HL-60 (cell line): ENCODE results near the gene DAAM2.

Experiments
- DNase-seq, 2 experiments: peaks; one replicate each; pipeline ENCODE4 v3.0.0-alpha.2; 2010 to 2020; ENCODE audit warnings: low read depth in 1 of 2, low spot score in 1 of 2
- H3K27ac ChIP-seq: fragments of 250-450 bp; sonication (Bioruptor Pico); replicated peaks from 2 replicates; pipeline ENCODE4 v1.5.1; 2020; ENCODE audit warnings: mild to moderate bottlenecking, moderate library complexity
- H3K27me3 ChIP-seq: fragments of 250-450 bp; sonication (Bioruptor Pico); 2 replicates; pipeline ENCODE4 v1.5.1; 2021; ENCODE audit warnings: mild to moderate bottlenecking, moderate library complexity; ENCODE audit not compliant: insufficient read depth, poor library complexity, severe bottlenecking
- H3K4me3 ChIP-seq: replicated peaks from 2 replicates; pipeline ENCODE4 v1.5.1; 2011; ENCODE audit warnings: mild to moderate bottlenecking, control low read depth, low read length; ENCODE audit not compliant: insufficient read depth
- GABPA ChIP-seq: IDR thresholded peaks from 2 replicates; pipeline ENCODE4 v1.6.1; 2012; ENCODE audit warnings: low read depth
- POLR2AphosphoS5 ChIP-seq: IDR thresholded peaks from 2 replicates; pipeline ENCODE4 v1.6.1; 2012; ENCODE audit warnings: low read depth
- SPI1 ChIP-seq: IDR thresholded peaks from 2 replicates; pipeline ENCODE4 v1.6.1; 2012; ENCODE audit warnings: low read depth, mild to moderate bottlenecking, borderline replicate concordance
- TF ChIP-seq, protein P1 (sequence below): IDR thresholded peaks from 2 replicates; pipeline ENCODE4 v1.6.1; 2012; ENCODE audit warnings: low read depth; ENCODE audit not compliant: insufficient replicate concordance
- TF ChIP-seq, protein P2 (sequence below): IDR thresholded peaks from one replicate; pipeline ENCODE4 v1.5.1; 2011; ENCODE audit warnings: low read length, control low read depth, inconsistent platforms; ENCODE audit not compliant: insufficient read depth

The DAAM2 gene

GRCh38 chr6:39834866-39835265 is 42.7 kb downstream of the DAAM2 start:
- no peak for DNase-seq
- TF ChIP-seq, protein P1, sequence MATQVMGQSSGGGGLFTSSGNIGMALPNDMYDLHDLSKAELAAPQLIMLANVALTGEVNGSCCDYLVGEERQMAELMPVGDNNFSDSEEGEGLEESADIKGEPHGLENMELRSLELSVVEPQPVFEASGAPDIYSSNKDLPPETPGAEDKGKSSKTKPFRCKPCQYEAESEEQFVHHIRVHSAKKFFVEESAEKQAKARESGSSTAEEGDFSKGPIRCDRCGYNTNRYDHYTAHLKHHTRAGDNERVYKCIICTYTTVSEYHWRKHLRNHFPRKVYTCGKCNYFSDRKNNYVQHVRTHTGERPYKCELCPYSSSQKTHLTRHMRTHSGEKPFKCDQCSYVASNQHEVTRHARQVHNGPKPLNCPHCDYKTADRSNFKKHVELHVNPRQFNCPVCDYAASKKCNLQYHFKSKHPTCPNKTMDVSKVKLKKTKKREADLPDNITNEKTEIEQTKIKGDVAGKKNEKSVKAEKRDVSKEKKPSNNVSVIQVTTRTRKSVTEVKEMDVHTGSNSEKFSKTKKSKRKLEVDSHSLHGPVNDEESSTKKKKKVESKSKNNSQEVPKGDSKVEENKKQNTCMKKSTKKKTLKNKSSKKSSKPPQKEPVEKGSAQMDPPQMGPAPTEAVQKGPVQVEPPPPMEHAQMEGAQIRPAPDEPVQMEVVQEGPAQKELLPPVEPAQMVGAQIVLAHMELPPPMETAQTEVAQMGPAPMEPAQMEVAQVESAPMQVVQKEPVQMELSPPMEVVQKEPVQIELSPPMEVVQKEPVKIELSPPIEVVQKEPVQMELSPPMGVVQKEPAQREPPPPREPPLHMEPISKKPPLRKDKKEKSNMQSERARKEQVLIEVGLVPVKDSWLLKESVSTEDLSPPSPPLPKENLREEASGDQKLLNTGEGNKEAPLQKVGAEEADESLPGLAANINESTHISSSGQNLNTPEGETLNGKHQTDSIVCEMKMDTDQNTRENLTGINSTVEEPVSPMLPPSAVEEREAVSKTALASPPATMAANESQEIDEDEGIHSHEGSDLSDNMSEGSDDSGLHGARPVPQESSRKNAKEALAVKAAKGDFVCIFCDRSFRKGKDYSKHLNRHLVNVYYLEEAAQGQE: no peak
- no peak for TF ChIP-seq POLR2AphosphoS5
- no peak for TF ChIP-seq GABPA
- no peak for TF ChIP-seq SPI1
- TF ChIP-seq, protein P2, sequence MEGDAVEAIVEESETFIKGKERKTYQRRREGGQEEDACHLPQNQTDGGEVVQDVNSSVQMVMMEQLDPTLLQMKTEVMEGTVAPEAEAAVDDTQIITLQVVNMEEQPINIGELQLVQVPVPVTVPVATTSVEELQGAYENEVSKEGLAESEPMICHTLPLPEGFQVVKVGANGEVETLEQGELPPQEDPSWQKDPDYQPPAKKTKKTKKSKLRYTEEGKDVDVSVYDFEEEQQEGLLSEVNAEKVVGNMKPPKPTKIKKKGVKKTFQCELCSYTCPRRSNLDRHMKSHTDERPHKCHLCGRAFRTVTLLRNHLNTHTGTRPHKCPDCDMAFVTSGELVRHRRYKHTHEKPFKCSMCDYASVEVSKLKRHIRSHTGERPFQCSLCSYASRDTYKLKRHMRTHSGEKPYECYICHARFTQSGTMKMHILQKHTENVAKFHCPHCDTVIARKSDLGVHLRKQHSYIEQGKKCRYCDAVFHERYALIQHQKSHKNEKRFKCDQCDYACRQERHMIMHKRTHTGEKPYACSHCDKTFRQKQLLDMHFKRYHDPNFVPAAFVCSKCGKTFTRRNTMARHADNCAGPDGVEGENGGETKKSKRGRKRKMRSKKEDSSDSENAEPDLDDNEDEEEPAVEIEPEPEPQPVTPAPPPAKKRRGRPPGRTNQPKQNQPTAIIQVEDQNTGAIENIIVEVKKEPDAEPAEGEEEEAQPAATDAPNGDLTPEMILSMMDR: no peak
- Histone ChIP-seq H3K4me3 (no peak overlapping the region), H3K27ac (no peak overlapping the region), H3K27me3 (no peaks in the 10 kb centered on the region)

DNA sequence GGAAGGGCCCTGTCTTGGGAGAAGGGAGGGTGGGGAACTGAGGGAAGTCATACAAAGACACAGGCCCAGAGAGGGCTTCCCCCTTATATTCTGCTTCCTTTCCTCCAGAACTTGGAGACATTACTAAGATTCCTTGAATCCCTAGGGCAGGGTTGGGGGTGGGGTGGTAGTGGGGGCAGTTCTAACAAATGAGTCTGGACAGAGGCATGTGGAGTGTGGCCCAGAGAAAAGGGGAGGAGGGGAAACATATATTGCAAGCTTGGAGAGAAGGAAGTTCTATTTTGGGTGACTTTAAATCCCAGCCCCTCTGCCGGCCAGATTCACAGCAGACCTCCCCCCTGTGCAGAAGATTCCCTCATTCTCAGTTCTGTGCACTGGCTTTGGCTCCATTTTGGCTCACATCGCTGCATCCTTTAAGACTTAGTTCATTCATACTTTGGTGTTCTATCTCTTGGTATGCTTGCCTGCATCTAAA is 43.7 kb downstream of the DAAM2 start:
- Histone ChIP-seq H3K27ac (no peak overlapping the region), H3K4me3 (no peak overlapping the region), H3K27me3 (no peaks in the 10 kb centered on the region)
- TF ChIP-seq GABPA (no peak), SPI1 (no peak), POLR2AphosphoS5 (no peak)
- TF ChIP-seq, protein P2: no peak
- TF ChIP-seq, protein P1: no peak
- no peak for DNase-seq

GRCh38 chr6:39836606-39837005 is 44.4 kb downstream of the DAAM2 start:
- DNase-seq: no peak
- Histone ChIP-seq H3K27ac (no peak overlapping the region), H3K27me3 (no peaks in the 10 kb centered on the region), H3K4me3 (no peak overlapping the region)
- TF ChIP-seq SPI1 (no peak), POLR2AphosphoS5 (no peak), GABPA (no peak)
- TF ChIP-seq, protein P1: no peak
- TF ChIP-seq, protein P2: no peak
